Neuronal stem cell (in vitro differentiated cells): ENCODE measurements around the gene KRT71. TPM values are rescaled to one million over a fixed set of nuclear protein-coding genes. Genes with fewer than 3 reads are reported as not detected.
A peak's percentile ranks its signal among the peaks of the same experiment; 100 is the strongest.

Experiments
- DNase-seq: peaks from one replicate; pipeline ENCODE4 v3.0.0-alpha.2; 2013; ENCODE audit warnings: low spot score
- H2AFZ ChIP-seq: one replicate; pipeline ENCODE4 v1.6.1; 2013; ENCODE audit warnings: mild to moderate bottlenecking, low read length, inconsistent platforms
- H2AK5ac ChIP-seq: 2 replicates; pipeline ENCODE4 v1.6.1; 2013; ENCODE audit warnings: low read depth, mild to moderate bottlenecking, inconsistent platforms, low read length, moderate library complexity, mixed read lengths
- H2BK120ac ChIP-seq: 2 replicates; pipeline ENCODE4 v1.6.1; 2013; ENCODE audit warnings: low read depth, mild to moderate bottlenecking, inconsistent platforms, low read length, moderate library complexity, mixed read lengths
- H2BK12ac ChIP-seq: one replicate; pipeline ENCODE4 v1.6.1; 2013; ENCODE audit warnings: low read length, inconsistent platforms
- H2BK15ac ChIP-seq: 2 replicates; pipeline ENCODE4 v1.6.1; 2013; ENCODE audit warnings: mild to moderate bottlenecking, low read length, inconsistent platforms, mixed read lengths
- H2BK5ac ChIP-seq: one replicate; pipeline ENCODE4 v1.6.1; 2013; ENCODE audit warnings: inconsistent platforms, mild to moderate bottlenecking, low read length, moderate library complexity
- H3K14ac ChIP-seq: one replicate; pipeline ENCODE4 v1.6.1; 2013; ENCODE audit warnings: low read length, inconsistent platforms
- H3K18ac ChIP-seq: 2 replicates; pipeline ENCODE4 v1.6.1; 2013; ENCODE audit warnings: low read length, inconsistent platforms
- H3K23ac ChIP-seq: 2 replicates; pipeline ENCODE4 v1.6.1; 2013; ENCODE audit warnings: low read depth, mild to moderate bottlenecking, mixed read lengths, low read length, inconsistent platforms; ENCODE audit not compliant: poor library complexity
- H3K27ac ChIP-seq: replicated peaks from 3 replicates; pipeline ENCODE4 v1.5.1; 2013; ENCODE audit warnings: low read length, inconsistent platforms
- H3K27me3 ChIP-seq, 3 experiments: 2 replicates each; pipeline ENCODE4 v1.6.1; 2013; ENCODE audit warnings: low read length in 3 of 3, mild to moderate bottlenecking in 2 of 3, inconsistent platforms in 1 of 3, low read depth in 1 of 3, mixed read lengths in 1 of 3, moderate library complexity in 1 of 3; ENCODE audit not compliant: control insufficient read depth in 3 of 3, insufficient read depth in 3 of 3
- H3K36me3 ChIP-seq, 2 donors: replicated peaks in 1 of 2; 2 replicates each; pipeline ENCODE4 v1.6.1; 2013; ENCODE audit warnings: low read length in 2 of 2; ENCODE audit not compliant: control insufficient read depth in 2 of 2, insufficient read depth in 2 of 2
- H3K4ac ChIP-seq: 2 replicates; pipeline ENCODE4 v1.6.1; 2013; ENCODE audit warnings: inconsistent platforms, mild to moderate bottlenecking, low read length, moderate library complexity
- H3K4me1 ChIP-seq, 2 donors: 1 replicate in 1 of 2; 2 replicates in 1 of 2; pipeline ENCODE4 v1.6.1; 2013; ENCODE audit warnings: low read length in 2 of 2, low read depth in 1 of 2; ENCODE audit not compliant: control insufficient read depth in 2 of 2, insufficient read depth in 1 of 2
- H3K4me2 ChIP-seq: one replicate; pipeline ENCODE4 v1.6.1; 2013; ENCODE audit warnings: mild to moderate bottlenecking, low read length, inconsistent platforms; ENCODE audit not compliant: insufficient read depth, poor library complexity, severe bottlenecking
- H3K4me3 ChIP-seq, 2 donors: 2 replicates each; pipeline ENCODE4 v1.5.1; 2013; ENCODE audit warnings: low read length in 2 of 2, mild to moderate bottlenecking in 2 of 2, inconsistent platforms in 1 of 2, moderate library complexity in 1 of 2
- H3K79me1 ChIP-seq: one replicate; pipeline ENCODE4 v1.6.1; 2013; ENCODE audit warnings: low read depth, mild to moderate bottlenecking, inconsistent platforms, low read length, moderate library complexity
- H3K9ac ChIP-seq: one replicate; pipeline ENCODE4 v1.6.1; 2013; ENCODE audit warnings: mild to moderate bottlenecking, low read depth, low read length, inconsistent platforms; ENCODE audit not compliant: poor library complexity
- H3K9me3 ChIP-seq, 2 donors: replicated peaks in 1 of 2; 2 replicates each; pipeline versions ENCODE3 to v1.6.1; 2013; ENCODE audit warnings: low read length in 2 of 2, mild to moderate bottlenecking in 2 of 2, inconsistent platforms in 1 of 2, low read depth in 1 of 2, mixed read lengths in 1 of 2, moderate library complexity in 1 of 2; ENCODE audit not compliant: control insufficient read depth in 2 of 2, insufficient read depth in 1 of 2
- H4K8ac ChIP-seq: one replicate; pipeline ENCODE4 v1.6.1; 2013; ENCODE audit warnings: low read depth, mild to moderate bottlenecking, inconsistent platforms, low read length, moderate library complexity
- H4K91ac ChIP-seq: one replicate; pipeline ENCODE4 v1.6.1; 2013; ENCODE audit warnings: low read length, low read depth, mild to moderate bottlenecking, inconsistent platforms; ENCODE audit not compliant: poor library complexity
- whole genome bisulfite sequencing, 2 donors: extraction: QIAGEN DNeasy Blood & Tissue Kit; methylation state at CpG; one replicate each; pipeline ENCODE4 v1.1.7; 2013; ENCODE audit warnings: missing lambda C conversion rate in 2 of 2, mixed read lengths in 1 of 2; ENCODE audit not compliant: insufficient read length in 2 of 2, insufficient replicate concordance in 1 of 2; ENCODE audit errors: extremely low coverage in 2 of 2; 5-methylcytosine and 5-hydroxymethylcytosine counted together
- polyA plus RNA-seq, 2 experiments: library from polyadenylated mRNA; stranded (reverse); fragments of 200-250 nt; gene quantifications; one replicate each; pipeline ENCODE4 v1.2.3, GENCODE V29; 2013

KRT71 gene
- not detected for polyA plus RNA-seq (2013, experiment 1 of 2)
- not detected for polyA plus RNA-seq (2013, experiment 2 of 2)

DNA sequence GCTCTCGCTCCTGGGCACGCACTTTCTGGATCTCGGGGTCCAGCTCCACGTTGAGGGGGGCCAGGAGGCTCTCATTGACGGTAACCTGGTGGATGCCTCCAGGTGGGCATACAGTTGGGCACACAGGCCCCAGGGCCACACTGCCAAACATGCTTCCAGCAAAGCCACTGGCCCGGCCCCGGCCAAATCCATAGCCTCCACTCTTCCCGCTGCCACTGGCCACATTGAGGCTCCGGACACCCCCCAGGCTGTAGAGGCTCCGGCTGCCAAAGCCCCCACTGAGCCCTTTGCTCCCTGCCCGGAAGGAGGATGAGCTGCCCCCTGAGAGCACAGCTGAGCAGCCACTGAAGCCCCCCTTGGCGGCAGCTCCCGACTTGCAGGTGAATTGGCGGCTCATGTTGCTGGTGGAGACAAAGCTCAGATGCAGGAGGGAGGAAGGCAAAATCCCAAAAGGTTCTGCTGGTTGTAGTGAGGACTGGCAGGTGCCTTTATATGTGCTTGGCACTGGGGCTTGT lies at the start of gene KRT71:
TSS of gene KRT71 (minus strand) at position 465 of the 515 bp plus-strand sequence. CDS start at position 397, 68 bp downstream.
- no peaks in the 10 kb centered on the region for H3K79me1 ChIP-seq
- H3K9ac ChIP-seq = peak within 1 kb of the TSS; percentile 9
- H3K9me3 ChIP-seq = no peaks in the 10 kb centered on the region
- H2BK12ac ChIP-seq = no peak within 1 kb of the TSS
- H2BK120ac ChIP-seq = no peak within 1 kb of the TSS
- no peaks in the 10 kb centered on the region for H3K4me1 ChIP-seq
- no peak within 1 kb of the TSS for H3K23ac ChIP-seq
- no peak within 1 kb of the TSS for H3K14ac ChIP-seq
- no peak within 1 kb of the TSS for H3K4me2 ChIP-seq
- H4K91ac ChIP-seq = no peak within 1 kb of the TSS
- no peak within 1 kb of the TSS for H2AFZ ChIP-seq
- H2BK15ac ChIP-seq = no peak within 1 kb of the TSS
- H4K8ac ChIP-seq = no peak within 1 kb of the TSS
- H3K27ac ChIP-seq = no peak within 1 kb of the TSS
- DNase-seq = no peak
- WGBS, 2 donors = no CpG with 5 or more reads among the region's 14 CpGs
- no peak within 1 kb of the TSS for H3K4me3 ChIP-seq
- no peaks in the 10 kb centered on the region for H3K36me3 ChIP-seq
- H3K4ac ChIP-seq = no peak within 1 kb of the TSS
- H3K18ac ChIP-seq = no peak within 1 kb of the TSS
- no peak within 1 kb of the TSS for H2BK5ac ChIP-seq
- H2AK5ac ChIP-seq = peak within 1 kb of the TSS; percentile 12
- H3K27me3 ChIP-seq = peaks cover 0 to 7% (median 0%) of the 10 kb centered on the region in 3 experiments

DNA sequence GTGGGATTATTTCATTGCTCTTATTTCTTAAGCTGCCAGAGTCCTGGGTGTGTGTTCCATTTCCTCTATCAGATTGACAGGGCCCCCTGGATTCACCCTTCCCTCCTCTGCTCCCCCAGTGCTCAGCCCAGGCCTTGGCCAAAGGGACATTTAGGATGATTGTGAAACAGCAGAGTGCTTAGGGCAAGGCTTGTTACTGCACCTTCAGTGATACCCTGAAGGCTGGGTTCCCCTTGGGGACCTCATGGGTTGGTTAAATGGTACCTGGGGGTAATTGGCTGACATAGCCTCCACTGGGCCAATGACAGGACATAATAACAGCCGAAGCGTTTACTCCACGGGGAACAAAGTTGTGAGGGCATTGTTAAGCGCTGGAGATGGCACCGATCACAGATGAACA lies 49.6 kb upstream of the KRT71 start:
- H3K27ac ChIP-seq = no peak overlapping the region
- H2AFZ ChIP-seq = no peak overlapping the region
- H3K4ac ChIP-seq = no peak overlapping the region
- H3K14ac ChIP-seq = peak overlapping the region; percentile 66
- H3K9ac ChIP-seq = no peak overlapping the region
- H3K4me3 ChIP-seq = no peak overlapping the region
- H2BK12ac ChIP-seq = no peak overlapping the region
- no peak overlapping the region for H3K18ac ChIP-seq
- H3K9me3 ChIP-seq = no peaks in the 10 kb centered on the region
- H2AK5ac ChIP-seq = peak overlapping the region; percentile 54
- WGBS, 2 donors = no CpG with 5 or more reads among the region's 5 CpGs
- no peak for DNase-seq
- no peak overlapping the region for H3K4me2 ChIP-seq
- H2BK15ac ChIP-seq = no peak overlapping the region
- H3K23ac ChIP-seq = no peak overlapping the region
- no peak overlapping the region for H4K91ac ChIP-seq
- no peak overlapping the region for H2BK5ac ChIP-seq
- H3K27me3 ChIP-seq = no peaks in the 10 kb centered on the region
- no peak overlapping the region for H2BK120ac ChIP-seq
- H3K36me3 ChIP-seq = no peaks in the 10 kb centered on the region
- no peaks in the 10 kb centered on the region for H3K79me1 ChIP-seq
- no peak overlapping the region for H4K8ac ChIP-seq
- no peaks in the 10 kb centered on the region for H3K4me1 ChIP-seq

GRCh38 chr12:52601671-52602070 lies 48.7 kb upstream of the KRT71 start:
- no peaks in the 10 kb centered on the region for H3K79me1 ChIP-seq
- no peak overlapping the region for H4K91ac ChIP-seq
- no peak overlapping the region for H2BK5ac ChIP-seq
- no peak overlapping the region for H2AFZ ChIP-seq
- H3K27ac ChIP-seq = no peak overlapping the region
- no peak for DNase-seq
- no peak overlapping the region for H2BK12ac ChIP-seq
- H2BK120ac ChIP-seq = no peak overlapping the region
- no peak overlapping the region for H3K23ac ChIP-seq
- H3K4ac ChIP-seq = no peak overlapping the region
- WGBS, 2 donors = no CpG with 5 or more reads among the region's 4 CpGs
- H3K36me3 ChIP-seq = no peaks in the 10 kb centered on the region
- H3K27me3 ChIP-seq = no peaks in the 10 kb centered on the region
- H3K9me3 ChIP-seq = no peaks in the 10 kb centered on the region
- H2AK5ac ChIP-seq = no peak overlapping the region
- H2BK15ac ChIP-seq = no peak overlapping the region
- no peak overlapping the region for H3K4me3 ChIP-seq
- no peaks in the 10 kb centered on the region for H3K4me1 ChIP-seq
- H3K18ac ChIP-seq = peak overlapping the region; percentile 20
- no peak overlapping the region for H4K8ac ChIP-seq
- H3K4me2 ChIP-seq = no peak overlapping the region
- no peak overlapping the region for H3K9ac ChIP-seq
- no peak overlapping the region for H3K14ac ChIP-seq

DNA sequence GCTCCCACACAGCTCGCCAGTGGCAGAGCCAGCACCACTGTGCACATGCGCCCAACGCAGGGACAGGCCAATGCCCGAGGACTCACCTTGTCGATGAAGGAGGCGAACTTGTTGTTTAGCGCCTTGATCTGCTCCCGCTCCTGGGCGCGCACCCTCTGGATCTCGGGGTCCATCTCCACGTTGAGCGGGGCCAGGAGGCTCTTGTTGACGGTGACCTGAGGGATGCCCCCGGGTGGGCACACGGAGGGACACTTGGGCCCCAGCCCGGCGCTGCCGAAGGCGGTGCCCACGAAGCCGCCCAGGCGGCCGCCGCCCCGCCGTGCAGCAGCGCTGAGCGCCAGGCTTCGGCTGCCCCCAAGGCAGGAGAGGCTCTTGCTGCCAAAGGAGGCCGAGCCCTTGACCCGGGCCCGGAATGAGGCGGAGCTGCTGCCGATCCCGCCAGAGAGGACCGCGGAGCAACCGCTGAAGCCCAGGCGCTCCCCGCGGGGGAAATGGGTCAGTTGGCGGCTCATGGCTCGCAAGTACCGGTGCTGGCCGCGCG lies 48.1 kb upstream of the KRT71 start, which contains the start of gene KRT72:
TSS of gene KRT72 (minus strand) at position 523 of the 541 bp plus-strand sequence. CDS start at position 512, 11 bp downstream.
- Histone ChIP-seq H3K79me1 (no peaks in the 10 kb centered on the region), H3K9me3 (no peaks in the 10 kb centered on the region), H3K36me3 (no peaks in the 10 kb centered on the region), H3K27ac (no peak within 1 kb of the TSS), H3K4me3 (no peak within 1 kb of the TSS), H3K18ac (peak within 1 kb of the TSS; percentile 20), H3K14ac (peak within 1 kb of the TSS; percentile 77), H3K4me2 (no peak within 1 kb of the TSS), H2AK5ac (no peak within 1 kb of the TSS), H2AFZ (no peak within 1 kb of the TSS), H3K23ac (no peak within 1 kb of the TSS), H3K27me3 (no peaks in the 10 kb centered on the region), H2BK12ac (no peak within 1 kb of the TSS), H3K4me1 (no peaks in the 10 kb centered on the region), H2BK5ac (peak within 1 kb of the TSS; percentile 45), H3K4ac (no peak within 1 kb of the TSS), H4K91ac (no peak within 1 kb of the TSS), H2BK15ac (no peak within 1 kb of the TSS), H3K9ac (no peak within 1 kb of the TSS), H4K8ac (no peak within 1 kb of the TSS), H2BK120ac (no peak within 1 kb of the TSS)
- DNase-seq = no peak
- no CpG with 5 or more reads among the region's 48 CpGs for WGBS, 2 donors
